WTC11 (cell line): ENCODE data around the gene DUSP22. TPM values are rescaled to one million over a fixed set of nuclear protein-coding genes. Genes with fewer than 3 reads are reported as not detected.

Source experiments
- ATAC-seq: fragments of 200-7000 bp; cut with Tn5 transposase; 2 replicates; pipeline ENCODE4 v1.10.0; 2021; ENCODE audit warnings: mild to moderate bottlenecking, moderate library complexity
- CTCF ChIA-PET: fragments of 300-600 bp; sonication (Branson Sonifier 250); formaldehyde crosslinking; loops from one replicate; lab custom pipeline; 2021; ENCODE audit warnings: antibody characterized with exemption; lab: Charles Lee
- POLR2A ChIA-PET: fragments of 350-600 bp; sonication (Branson Sonifier 250); formaldehyde crosslinking; loops from one replicate; lab custom pipeline; 2021; ENCODE audit warnings: antibody characterized with exemption; lab: Charles Lee
- DNase-seq: peaks from one replicate; pipeline ENCODE4 v3.0.0; 2021; ENCODE audit warnings: low spot score
- H3K27ac Mint-ChIP-seq: 2 replicates; pipeline ENCODE4 v1.8.0; 2021; ENCODE audit warnings: mixed read lengths
- H3K27me3 Mint-ChIP-seq: 2 replicates; pipeline ENCODE4 v1.8.0; 2021; ENCODE audit warnings: low read depth, mild to moderate bottlenecking, moderate library complexity, mixed read lengths
- H3K36me3 Mint-ChIP-seq: 2 replicates; pipeline ENCODE4 v1.8.0; 2021; ENCODE audit warnings: mixed read lengths
- H3K4me1 Mint-ChIP-seq: 2 replicates; pipeline ENCODE4 v1.8.0; 2022; ENCODE audit warnings: mixed read lengths
- H3K4me3 Mint-ChIP-seq: 2 replicates; pipeline ENCODE4 v1.8.0; 2021; ENCODE audit warnings: mild to moderate bottlenecking, moderate library complexity, mixed read lengths
- H3K9me3 Mint-ChIP-seq: 2 replicates; pipeline ENCODE4 v1.8.0; 2021; ENCODE audit warnings: mixed read lengths
- ATF1 ChIP-seq: sonication (generic); formaldehyde crosslinking; IDR thresholded peaks from 2 replicates; pipeline ENCODE4 v1.8.1; 2023; ENCODE audit warnings: mild to moderate bottlenecking, moderate library complexity, missing genetic modification reagents
- CBFB ChIP-seq: sonication (generic); formaldehyde crosslinking; IDR thresholded peaks from 2 replicates; pipeline ENCODE4 v1.8.1; 2022; ENCODE audit warnings: mild to moderate bottlenecking, low read depth, missing genetic modification reagents
- NR2C2 ChIP-seq: sonication (generic); formaldehyde crosslinking; IDR thresholded peaks from 2 replicates; pipeline ENCODE4 v1.8.0; 2022; ENCODE audit warnings: mild to moderate bottlenecking, missing genetic modification reagents
- ZBTB21 ChIP-seq: sonication (generic); formaldehyde crosslinking; IDR thresholded peaks from 2 replicates; pipeline ENCODE4 v1.8.1; 2023; ENCODE audit warnings: mild to moderate bottlenecking, missing genetic modification reagents, borderline replicate concordance
- ZNF232 ChIP-seq: sonication (generic); formaldehyde crosslinking; IDR thresholded peaks from 2 replicates; pipeline ENCODE4 v1.8.0; 2022; ENCODE audit warnings: mild to moderate bottlenecking, missing genetic modification reagents
- ZNF317 ChIP-seq: sonication (generic); formaldehyde crosslinking; IDR thresholded peaks from 2 replicates; pipeline ENCODE4 v1.8.1; 2023; ENCODE audit warnings: low read depth, mild to moderate bottlenecking, moderate library complexity, missing genetic modification reagents, borderline replicate concordance
- ZNF396 ChIP-seq: fragments of 250-450 bp; sonication (Bioruptor Pico); IDR thresholded peaks from 2 replicates; pipeline ENCODE4 v1.8.0; 2021; ENCODE audit warnings: mild to moderate bottlenecking, moderate library complexity, borderline replicate concordance
- ZNF423 ChIP-seq: fragments of 250-450 bp; sonication (Bioruptor Pico); IDR thresholded peaks from 2 replicates; pipeline ENCODE4 v2.1.2; 2022; ENCODE audit warnings: mild to moderate bottlenecking, moderate library complexity
- total RNA-seq: library from RNA; stranded (reverse); gene quantifications from 3 replicates; pipeline ENCODE4 v1.2.3, GENCODE V29; 2021
- TF ChIP-seq, protein P1 (sequence below): fragments of 250-450 bp; sonication (Bioruptor Pico); IDR thresholded peaks from 2 replicates; pipeline ENCODE4 v1.8.0; 2021; ENCODE audit warnings: mild to moderate bottlenecking
- TF ChIP-seq, protein P2 (sequence below): sonication (generic); formaldehyde crosslinking; IDR thresholded peaks from 2 replicates; pipeline ENCODE4 v1.8.1; 2023; ENCODE audit warnings: mild to moderate bottlenecking, missing genetic modification reagents
- TF ChIP-seq, protein P3 (sequence below): fragments of 250-450 bp; sonication (Bioruptor Pico); conservative IDR thresholded peaks from 2 replicates; pipeline ENCODE4 v1.9.0; 2021; ENCODE audit warnings: mild to moderate bottlenecking
- TF ChIP-seq, protein P4 (sequence below): sonication (generic); formaldehyde crosslinking; IDR thresholded peaks from 2 replicates; pipeline ENCODE4 v1.8.0; 2023; ENCODE audit warnings: missing genetic modification reagents, mild to moderate bottlenecking, borderline replicate concordance
- TF ChIP-seq, protein P5 (sequence below): fragments of 200-600 bp; IDR thresholded peaks from 2 replicates; pipeline ENCODE4 v1.8.0; 2022; ENCODE audit warnings: antibody characterized with exemption
- TF ChIP-seq, protein P6 (sequence below): sonication (generic); formaldehyde crosslinking; IDR thresholded peaks from 2 replicates; pipeline ENCODE4 v1.8.0; 2022; ENCODE audit warnings: mild to moderate bottlenecking, missing genetic modification reagents

Gene DUSP22
- total RNA-seq, 1 experiment from 2014 or later, result 38.5 TPM

DNA sequence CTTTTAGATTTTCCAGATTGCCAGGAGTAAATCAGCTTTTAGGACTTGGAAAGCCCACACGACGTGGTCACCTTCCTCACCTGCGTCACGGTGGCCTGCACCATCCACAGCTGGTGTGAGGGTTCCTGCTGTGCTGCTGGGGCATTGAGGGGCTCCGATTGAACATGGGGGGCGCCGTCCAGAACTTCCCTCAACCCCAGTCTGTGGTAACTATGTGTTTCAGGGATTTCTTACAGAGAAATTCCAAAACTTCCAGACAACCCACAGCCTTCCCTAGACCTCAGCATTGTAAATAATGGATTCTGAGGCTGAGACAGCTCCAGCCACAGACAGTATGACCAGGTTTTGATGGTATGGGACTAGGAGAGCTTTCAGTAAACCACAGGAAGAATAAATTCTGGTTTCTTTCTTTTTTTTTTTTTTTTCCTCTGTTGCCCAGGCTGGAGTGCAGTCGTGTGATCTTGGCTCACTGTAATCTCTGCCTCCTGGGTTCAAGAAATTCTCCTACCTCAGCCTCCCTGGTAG lies 52.6 kb downstream of the DUSP22 start (continued):
- TF ChIP-seq, protein P1, sequence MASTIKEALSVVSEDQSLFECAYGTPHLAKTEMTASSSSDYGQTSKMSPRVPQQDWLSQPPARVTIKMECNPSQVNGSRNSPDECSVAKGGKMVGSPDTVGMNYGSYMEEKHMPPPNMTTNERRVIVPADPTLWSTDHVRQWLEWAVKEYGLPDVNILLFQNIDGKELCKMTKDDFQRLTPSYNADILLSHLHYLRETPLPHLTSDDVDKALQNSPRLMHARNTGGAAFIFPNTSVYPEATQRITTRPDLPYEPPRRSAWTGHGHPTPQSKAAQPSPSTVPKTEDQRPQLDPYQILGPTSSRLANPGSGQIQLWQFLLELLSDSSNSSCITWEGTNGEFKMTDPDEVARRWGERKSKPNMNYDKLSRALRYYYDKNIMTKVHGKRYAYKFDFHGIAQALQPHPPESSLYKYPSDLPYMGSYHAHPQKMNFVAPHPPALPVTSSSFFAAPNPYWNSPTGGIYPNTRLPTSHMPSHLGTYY (CRISPR knock-in tag), result no peak
- TF ChIP-seq ZNF396 (CRISPR knock-in tag), result no peak

DNA sequence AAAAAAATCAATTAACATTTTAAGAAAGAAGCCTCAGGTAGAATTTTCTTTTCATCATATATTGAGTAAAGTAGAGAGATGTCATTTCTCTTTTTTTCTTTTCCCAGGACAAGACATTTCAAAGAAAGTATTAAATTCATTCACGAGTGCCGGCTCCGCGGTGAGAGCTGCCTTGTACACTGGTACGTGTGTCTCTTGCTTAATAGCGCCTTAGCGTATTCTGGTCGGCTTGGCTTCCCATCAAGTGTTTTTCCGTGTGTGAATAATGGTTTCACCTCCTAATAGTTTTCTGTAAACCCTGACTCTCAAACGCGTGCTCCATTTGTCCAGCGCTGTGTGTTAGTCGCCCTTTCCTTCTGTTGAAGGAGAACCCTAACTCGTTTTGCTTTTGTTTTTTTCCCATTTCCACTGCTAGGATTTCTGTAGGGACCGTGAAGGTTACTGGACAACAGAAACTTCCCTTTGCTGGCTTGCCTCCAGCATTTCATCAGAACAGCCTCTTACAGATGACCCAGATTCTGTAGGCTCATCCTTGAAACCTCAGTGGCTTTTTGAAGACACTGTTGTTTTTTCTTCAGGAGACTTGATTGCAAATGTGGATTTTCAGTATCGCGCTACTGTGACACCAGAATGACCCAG lies 53.6 kb downstream of the DUSP22 start:
- Mint-ChIP-seq H3K27ac (no peak overlapping the region), H3K4me3 (no peak overlapping the region), H3K36me3 (peaks cover 85% of the 10 kb centered on the region), H3K4me1 (no peaks in the 10 kb centered on the region), H3K27me3 (peaks cover 3% of the 10 kb centered on the region; the same call in 1 of the 2 replicates), H3K9me3 (peaks cover 63% of the 10 kb centered on the region)
- DNase-seq, result no peak
- TF ChIP-seq, protein P2, sequence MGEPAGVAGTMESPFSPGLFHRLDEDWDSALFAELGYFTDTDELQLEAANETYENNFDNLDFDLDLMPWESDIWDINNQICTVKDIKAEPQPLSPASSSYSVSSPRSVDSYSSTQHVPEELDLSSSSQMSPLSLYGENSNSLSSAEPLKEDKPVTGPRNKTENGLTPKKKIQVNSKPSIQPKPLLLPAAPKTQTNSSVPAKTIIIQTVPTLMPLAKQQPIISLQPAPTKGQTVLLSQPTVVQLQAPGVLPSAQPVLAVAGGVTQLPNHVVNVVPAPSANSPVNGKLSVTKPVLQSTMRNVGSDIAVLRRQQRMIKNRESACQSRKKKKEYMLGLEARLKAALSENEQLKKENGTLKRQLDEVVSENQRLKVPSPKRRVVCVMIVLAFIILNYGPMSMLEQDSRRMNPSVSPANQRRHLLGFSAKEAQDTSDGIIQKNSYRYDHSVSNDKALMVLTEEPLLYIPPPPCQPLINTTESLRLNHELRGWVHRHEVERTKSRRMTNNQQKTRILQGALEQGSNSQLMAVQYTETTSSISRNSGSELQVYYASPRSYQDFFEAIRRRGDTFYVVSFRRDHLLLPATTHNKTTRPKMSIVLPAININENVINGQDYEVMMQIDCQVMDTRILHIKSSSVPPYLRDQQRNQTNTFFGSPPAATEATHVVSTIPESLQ (CRISPR knock-in tag), result no peak
- TF ChIP-seq, protein P3, sequence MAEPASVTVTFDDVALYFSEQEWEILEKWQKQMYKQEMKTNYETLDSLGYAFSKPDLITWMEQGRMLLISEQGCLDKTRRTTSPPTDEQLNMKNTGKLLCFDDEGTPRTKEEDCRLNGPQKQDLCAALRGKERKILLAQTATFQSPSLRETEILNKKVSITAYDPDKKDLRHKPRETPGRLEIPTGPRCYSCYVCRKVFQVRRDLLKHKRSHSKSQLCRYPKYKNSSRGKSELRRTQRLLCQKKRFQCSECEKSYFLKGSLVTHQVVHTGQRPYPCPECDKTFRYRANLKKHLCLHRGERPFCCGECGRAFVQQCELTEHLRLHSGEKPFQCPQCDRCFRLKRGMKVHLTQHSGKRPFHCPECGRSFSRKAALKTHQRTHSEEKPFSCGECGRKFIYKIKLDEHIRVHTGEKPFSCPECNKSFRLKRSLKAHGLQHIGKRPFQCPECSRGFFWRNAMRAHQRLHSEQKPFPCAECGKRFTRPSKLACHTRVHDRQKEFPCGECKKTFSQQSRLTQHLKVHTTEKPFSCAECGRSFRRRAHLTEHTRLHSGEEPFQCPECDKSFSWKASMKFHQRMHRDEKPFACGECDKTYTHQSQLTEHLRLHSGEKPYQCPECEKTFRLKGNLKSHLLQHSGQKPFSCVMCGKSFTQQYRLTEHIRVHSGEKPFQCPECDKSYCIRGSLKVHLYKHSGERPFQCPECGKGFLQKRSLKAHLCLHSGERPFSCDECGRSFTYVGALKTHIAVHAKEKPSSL (CRISPR knock-in tag), result no peak
- ATAC-seq, result no peak
- ChIA-PET POLR2A (no interaction called here), CTCF (interaction anchor here (1.2 kb wide), 1 partner anchor 72 kb away, joined by 3 read pairs; no protein-coding TSS in a partner anchor)

DNA sequence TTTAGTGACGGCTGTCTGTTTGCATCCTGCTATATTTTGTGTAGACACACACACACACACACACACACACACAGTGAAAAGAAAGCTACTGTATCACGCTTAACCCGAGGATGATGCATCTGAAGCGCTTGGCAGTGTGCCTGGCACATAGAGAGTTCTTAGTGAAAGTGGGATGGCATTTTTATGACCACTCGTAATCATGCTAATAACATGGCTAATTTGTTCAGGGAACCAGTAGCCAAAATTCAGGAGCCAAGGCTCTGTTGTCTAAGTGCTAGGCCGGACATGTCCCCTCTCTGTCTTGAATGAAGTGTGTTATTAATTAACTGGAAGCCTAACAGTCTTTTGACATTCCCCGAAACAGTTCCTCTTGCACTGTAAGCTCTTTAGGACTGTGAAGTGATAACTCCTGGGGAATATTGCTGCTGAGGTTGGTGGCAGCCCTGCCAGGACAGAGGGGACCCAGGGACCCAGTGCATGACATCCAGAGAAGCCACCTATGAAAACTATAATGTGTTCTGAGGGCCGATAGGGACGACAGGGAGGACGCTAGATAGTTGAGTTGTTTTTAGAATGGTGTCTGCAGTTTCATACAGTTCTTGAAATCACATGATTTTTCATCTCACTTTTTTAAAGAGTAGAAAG lies 54.2 kb downstream of the DUSP22 start:
- ChIA-PET POLR2A (no interaction called here), CTCF (no interaction called here)
- Mint-ChIP-seq H3K4me3 (no peak overlapping the region), H3K36me3 (peaks cover 87% of the 10 kb centered on the region), H3K4me1 (peaks cover 2% of the 10 kb centered on the region), H3K27ac (no peak overlapping the region), H3K27me3 (peaks cover 5% of the 10 kb centered on the region; the same call in 1 of the 2 replicates), H3K9me3 (peaks cover 67% of the 10 kb centered on the region)
- no peak for ATAC-seq
- DNase-seq, result no peak
- TF ChIP-seq NR2C2 (no peak), CBFB (no peak), ZNF317 (CRISPR knock-in tag) (no peak), ZBTB21 (CRISPR knock-in tag) (no peak), ZNF423 (CRISPR knock-in tag) (no peak), ATF1 (CRISPR knock-in tag) (no peak), ZNF232 (CRISPR knock-in tag) (no peak)
- TF ChIP-seq, protein P4, sequence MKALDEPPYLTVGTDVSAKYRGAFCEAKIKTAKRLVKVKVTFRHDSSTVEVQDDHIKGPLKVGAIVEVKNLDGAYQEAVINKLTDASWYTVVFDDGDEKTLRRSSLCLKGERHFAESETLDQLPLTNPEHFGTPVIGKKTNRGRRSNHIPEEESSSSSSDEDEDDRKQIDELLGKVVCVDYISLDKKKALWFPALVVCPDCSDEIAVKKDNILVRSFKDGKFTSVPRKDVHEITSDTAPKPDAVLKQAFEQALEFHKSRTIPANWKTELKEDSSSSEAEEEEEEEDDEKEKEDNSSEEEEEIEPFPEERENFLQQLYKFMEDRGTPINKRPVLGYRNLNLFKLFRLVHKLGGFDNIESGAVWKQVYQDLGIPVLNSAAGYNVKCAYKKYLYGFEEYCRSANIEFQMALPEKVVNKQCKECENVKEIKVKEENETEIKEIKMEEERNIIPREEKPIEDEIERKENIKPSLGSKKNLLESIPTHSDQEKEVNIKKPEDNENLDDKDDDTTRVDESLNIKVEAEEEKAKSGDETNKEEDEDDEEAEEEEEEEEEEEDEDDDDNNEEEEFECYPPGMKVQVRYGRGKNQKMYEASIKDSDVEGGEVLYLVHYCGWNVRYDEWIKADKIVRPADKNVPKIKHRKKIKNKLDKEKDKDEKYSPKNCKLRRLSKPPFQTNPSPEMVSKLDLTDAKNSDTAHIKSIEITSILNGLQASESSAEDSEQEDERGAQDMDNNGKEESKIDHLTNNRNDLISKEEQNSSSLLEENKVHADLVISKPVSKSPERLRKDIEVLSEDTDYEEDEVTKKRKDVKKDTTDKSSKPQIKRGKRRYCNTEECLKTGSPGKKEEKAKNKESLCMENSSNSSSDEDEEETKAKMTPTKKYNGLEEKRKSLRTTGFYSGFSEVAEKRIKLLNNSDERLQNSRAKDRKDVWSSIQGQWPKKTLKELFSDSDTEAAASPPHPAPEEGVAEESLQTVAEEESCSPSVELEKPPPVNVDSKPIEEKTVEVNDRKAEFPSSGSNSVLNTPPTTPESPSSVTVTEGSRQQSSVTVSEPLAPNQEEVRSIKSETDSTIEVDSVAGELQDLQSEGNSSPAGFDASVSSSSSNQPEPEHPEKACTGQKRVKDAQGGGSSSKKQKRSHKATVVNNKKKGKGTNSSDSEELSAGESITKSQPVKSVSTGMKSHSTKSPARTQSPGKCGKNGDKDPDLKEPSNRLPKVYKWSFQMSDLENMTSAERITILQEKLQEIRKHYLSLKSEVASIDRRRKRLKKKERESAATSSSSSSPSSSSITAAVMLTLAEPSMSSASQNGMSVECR, result no peak
- TF ChIP-seq, protein P5, sequence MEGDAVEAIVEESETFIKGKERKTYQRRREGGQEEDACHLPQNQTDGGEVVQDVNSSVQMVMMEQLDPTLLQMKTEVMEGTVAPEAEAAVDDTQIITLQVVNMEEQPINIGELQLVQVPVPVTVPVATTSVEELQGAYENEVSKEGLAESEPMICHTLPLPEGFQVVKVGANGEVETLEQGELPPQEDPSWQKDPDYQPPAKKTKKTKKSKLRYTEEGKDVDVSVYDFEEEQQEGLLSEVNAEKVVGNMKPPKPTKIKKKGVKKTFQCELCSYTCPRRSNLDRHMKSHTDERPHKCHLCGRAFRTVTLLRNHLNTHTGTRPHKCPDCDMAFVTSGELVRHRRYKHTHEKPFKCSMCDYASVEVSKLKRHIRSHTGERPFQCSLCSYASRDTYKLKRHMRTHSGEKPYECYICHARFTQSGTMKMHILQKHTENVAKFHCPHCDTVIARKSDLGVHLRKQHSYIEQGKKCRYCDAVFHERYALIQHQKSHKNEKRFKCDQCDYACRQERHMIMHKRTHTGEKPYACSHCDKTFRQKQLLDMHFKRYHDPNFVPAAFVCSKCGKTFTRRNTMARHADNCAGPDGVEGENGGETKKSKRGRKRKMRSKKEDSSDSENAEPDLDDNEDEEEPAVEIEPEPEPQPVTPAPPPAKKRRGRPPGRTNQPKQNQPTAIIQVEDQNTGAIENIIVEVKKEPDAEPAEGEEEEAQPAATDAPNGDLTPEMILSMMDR, result no peak
- TF ChIP-seq, protein P6, sequence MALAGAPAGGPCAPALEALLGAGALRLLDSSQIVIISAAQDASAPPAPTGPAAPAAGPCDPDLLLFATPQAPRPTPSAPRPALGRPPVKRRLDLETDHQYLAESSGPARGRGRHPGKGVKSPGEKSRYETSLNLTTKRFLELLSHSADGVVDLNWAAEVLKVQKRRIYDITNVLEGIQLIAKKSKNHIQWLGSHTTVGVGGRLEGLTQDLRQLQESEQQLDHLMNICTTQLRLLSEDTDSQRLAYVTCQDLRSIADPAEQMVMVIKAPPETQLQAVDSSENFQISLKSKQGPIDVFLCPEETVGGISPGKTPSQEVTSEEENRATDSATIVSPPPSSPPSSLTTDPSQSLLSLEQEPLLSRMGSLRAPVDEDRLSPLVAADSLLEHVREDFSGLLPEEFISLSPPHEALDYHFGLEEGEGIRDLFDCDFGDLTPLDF (CRISPR knock-in tag), result no peak
- TF ChIP-seq, protein P3 (CRISPR knock-in tag), result no peak
